GM12891 (cell line): Measurements from ENCODE around the gene ANKRA2.

Experiments used
- DNase-seq: peaks from one replicate; pipeline ENCODE4 v3.0.0; 2011; ENCODE audit warnings: low spot score; ENCODE audit not compliant: insufficient read length
- FAIRE-seq: peaks from 2 replicates; lab custom pipeline; 2011; peaks lifted over from hg19 to GRCh38; lab: Jason Lieb, UNC
- PAX5 ChIP-seq: IDR thresholded peaks from 2 replicates; pipeline ENCODE4 v1.6.1; 2011; ENCODE audit warnings: low read length, moderate library complexity, mild to moderate bottlenecking; ENCODE audit not compliant: insufficient read depth, severe bottlenecking
- POLR2A ChIP-seq: IDR thresholded peaks from 2 replicates; pipeline ENCODE4 v1.6.1; 2011; ENCODE audit warnings: low read depth, low read length, control low read depth
- POLR2AphosphoS5 ChIP-seq: IDR thresholded peaks from 2 replicates; pipeline ENCODE4 v1.6.1; 2011; ENCODE audit warnings: low read depth, low read length, control low read depth
- POU2F2 ChIP-seq: IDR thresholded peaks from 2 replicates; pipeline ENCODE4 v1.6.1; 2011; ENCODE audit warnings: low read depth, mild to moderate bottlenecking, control low read depth, low read length, moderate library complexity
- SPI1 ChIP-seq: IDR thresholded peaks from 2 replicates; pipeline ENCODE4 v1.6.1; 2011; ENCODE audit warnings: low read depth, low read length, control low read depth
- TAF1 ChIP-seq: IDR thresholded peaks from 2 replicates; pipeline ENCODE4 v1.6.1; 2011; ENCODE audit warnings: low read depth, low read length, control low read depth

The ANKRA2 gene

GRCh38 chr5:73592551-73592950, 27.1 kb upstream of the ANKRA2 start:
- FAIRE-seq, result no peak
- DNase-seq, result no peak
- TF ChIP-seq PAX5, result no peak
- TF ChIP-seq POU2F2, result no peak
- TF ChIP-seq POLR2A, result no peak
- no peak for TF ChIP-seq POLR2AphosphoS5
- TF ChIP-seq TAF1, result no peak
- TF ChIP-seq SPI1, result no peak

- TF ChIP-seq PAX5 (no peak), POU2F2 (no peak), TAF1 (no peak), SPI1 (no peak), POLR2A (no peak), POLR2AphosphoS5 (no peak)
- no peak for DNase-seq
- no peak for FAIRE-seq
These were observed 26.5 kb upstream of the ANKRA2 start for GRCh38 chr5:73591698-73592501.

GRCh38 chr5:73591102-73591695, 25.8 kb upstream of the ANKRA2 start:
- FAIRE-seq, result peak; percentile 56
- TF ChIP-seq SPI1, result no peak
- TF ChIP-seq POLR2A, result no peak
- TF ChIP-seq POU2F2, result no peak
- TF ChIP-seq POLR2AphosphoS5, result no peak
- TF ChIP-seq TAF1, result no peak
- TF ChIP-seq PAX5, result no peak
- DNase-seq, result peak; percentile 20

DNA sequence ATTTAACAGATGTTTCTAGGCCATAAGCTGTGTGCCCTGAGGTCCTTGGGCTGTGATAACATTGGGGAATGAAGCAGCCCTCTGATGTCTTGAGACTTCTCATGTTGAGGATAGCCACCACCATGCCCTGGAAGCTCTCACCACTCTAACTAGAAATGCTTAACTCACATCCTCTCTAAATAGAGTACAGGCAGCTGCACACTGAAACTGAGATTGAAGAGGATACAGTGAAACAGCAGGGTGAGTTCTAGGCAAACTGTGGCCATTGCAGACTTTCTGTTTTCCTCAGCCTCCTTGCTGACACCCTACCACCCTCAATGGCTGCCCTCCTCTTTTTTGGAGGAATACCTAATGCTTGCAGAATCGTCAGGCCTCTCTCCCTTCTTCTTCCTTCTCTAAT, 22.5 kb upstream of the ANKRA2 start:
- TF ChIP-seq TAF1 (no peak), POLR2AphosphoS5 (no peak), POLR2A (no peak), POU2F2 (no peak), PAX5 (no peak), SPI1 (no peak)
- FAIRE-seq (no peak), DNase-seq (no peak)

- DNase-seq (no peak), FAIRE-seq (no peak)
- no peak for TF ChIP-seq PAX5
- TF ChIP-seq TAF1, result no peak
These were observed 17.1 kb upstream of the ANKRA2 start for GRCh38 chr5:73582285-73583145.

DNA sequence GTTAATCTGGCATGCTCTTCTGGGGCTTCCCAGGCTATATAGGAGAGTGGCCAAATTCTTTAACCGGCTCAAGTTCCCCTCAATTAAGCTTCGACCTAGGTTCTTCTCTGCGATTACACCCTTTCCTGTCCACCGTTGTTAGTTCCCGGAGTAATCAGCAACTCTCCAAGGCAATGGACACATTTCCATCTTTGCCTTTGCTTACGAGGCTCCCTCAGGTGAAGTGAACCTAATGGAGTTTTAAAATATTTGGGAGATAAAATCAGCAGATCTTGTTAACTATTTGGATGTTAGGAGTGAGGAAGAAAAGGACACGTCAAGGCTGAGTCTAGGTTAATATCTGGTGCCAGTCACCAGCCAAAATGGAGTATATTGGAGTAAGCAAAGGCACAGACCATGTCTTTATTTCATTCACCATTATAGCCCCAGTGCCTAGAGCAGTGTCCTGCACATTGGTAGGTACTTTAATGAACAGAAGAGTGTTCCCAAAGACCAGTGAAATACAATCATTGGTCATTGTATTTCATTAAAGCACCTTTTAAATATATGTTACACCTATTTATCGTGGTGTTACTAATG, 619 bp upstream of the ANKRA2 start:
- TF ChIP-seq POLR2AphosphoS5 (no peak), SPI1 (no peak), POU2F2 (no peak), PAX5 (no peak), POLR2A (no peak), TAF1 (no peak)
- DNase-seq (no peak), FAIRE-seq (no peak)

DNA sequence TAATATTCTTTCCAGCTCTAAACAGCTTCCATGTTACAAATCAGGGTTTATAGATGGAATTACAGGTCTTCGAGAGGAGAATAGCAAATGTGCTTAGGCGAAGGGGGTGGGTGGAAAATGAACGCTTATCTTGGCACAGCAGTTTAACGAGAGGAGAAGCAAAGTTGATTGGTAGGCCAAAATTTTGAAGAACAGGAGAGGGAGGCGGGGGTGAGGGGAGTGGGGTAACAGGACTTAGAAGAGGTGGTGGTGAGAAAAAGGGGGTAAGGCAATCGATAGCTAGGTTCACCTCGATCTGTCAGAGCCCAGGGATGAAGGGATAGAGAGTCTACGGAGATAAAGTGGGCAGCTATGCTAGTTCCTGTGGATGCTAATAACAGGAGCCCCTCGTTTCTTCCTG, 764 bp downstream of the ANKRA2 start:
- TF ChIP-seq POU2F2, result no peak
- no peak for TF ChIP-seq POLR2AphosphoS5
- TF ChIP-seq POLR2A, result no peak
- TF ChIP-seq TAF1, result no peak
- no peak for TF ChIP-seq PAX5
- no peak for TF ChIP-seq SPI1
- FAIRE-seq (peak; percentile 26), DNase-seq (no peak)

DNA sequence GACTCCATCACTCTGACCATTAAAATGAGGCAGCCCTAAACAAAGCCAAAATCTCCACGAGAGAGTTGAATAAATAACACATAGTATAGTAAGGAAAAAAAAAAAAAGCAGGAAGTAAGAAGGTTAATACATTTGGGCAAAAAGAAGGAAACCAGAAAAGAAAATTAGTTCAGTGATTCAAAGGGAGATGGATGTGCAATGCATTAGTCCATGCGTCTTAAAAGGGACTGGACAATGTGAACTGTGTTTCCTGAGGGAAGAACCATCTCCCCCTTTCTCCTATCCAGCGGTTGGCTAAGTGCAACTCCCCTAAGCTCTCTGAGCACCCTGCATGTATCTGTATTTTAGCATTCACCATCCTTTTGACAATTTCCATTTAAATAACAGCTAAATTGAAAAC, 1.4 kb downstream of the ANKRA2 start:
- DNase-seq, result no peak
- FAIRE-seq, result no peak
- TF ChIP-seq TAF1, result no peak
- no peak for TF ChIP-seq POLR2A
- no peak for TF ChIP-seq POLR2AphosphoS5
- TF ChIP-seq SPI1, result no peak
- no peak for TF ChIP-seq PAX5

- no peak for FAIRE-seq
- no peak for DNase-seq
- TF ChIP-seq POLR2AphosphoS5, result no peak
- TF ChIP-seq TAF1, result no peak
- TF ChIP-seq SPI1, result no peak
- no peak for TF ChIP-seq POU2F2
- no peak for TF ChIP-seq PAX5
- no peak for TF ChIP-seq POLR2A
These were observed 6.5 kb downstream of the ANKRA2 start for GRCh38 chr5:73558950-73559349.

DNA sequence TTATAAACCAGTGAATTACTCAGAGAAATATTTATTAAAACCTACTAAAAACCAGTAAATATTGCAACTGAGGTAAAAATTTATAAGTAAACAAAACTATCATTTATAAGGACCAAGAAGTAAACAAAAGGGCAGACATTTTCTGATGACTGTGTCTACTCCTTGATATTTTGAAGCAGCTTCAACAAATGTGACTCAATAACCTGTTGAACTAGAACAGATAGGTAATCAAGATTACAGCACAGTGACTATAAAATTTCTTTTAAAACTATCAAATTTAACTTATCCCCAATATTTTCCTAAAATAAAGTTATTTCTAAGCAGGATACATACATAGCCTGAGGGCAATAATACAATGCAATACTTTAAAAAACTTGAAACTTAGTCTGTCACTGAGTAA, 12.8 kb downstream of the ANKRA2 start:
- TF ChIP-seq POLR2A (no peak), POLR2AphosphoS5 (no peak), SPI1 (no peak), PAX5 (no peak), TAF1 (no peak), POU2F2 (no peak)
- DNase-seq, result no peak
- FAIRE-seq, result no peak
